ENCODE results near the gene PHF23. TPM values are rescaled to one million over a fixed set of nuclear protein-coding genes. Genes with fewer than 3 reads are reported as not detected.

Gene PHF23
- total and polyA plus RNA-seq, 9 of the 15 experiments (the other 6 are each of a cell fraction or from before 2014, with no cell fraction given): 7.4 to 87.5 (median 33.7) TPM

DNA sequence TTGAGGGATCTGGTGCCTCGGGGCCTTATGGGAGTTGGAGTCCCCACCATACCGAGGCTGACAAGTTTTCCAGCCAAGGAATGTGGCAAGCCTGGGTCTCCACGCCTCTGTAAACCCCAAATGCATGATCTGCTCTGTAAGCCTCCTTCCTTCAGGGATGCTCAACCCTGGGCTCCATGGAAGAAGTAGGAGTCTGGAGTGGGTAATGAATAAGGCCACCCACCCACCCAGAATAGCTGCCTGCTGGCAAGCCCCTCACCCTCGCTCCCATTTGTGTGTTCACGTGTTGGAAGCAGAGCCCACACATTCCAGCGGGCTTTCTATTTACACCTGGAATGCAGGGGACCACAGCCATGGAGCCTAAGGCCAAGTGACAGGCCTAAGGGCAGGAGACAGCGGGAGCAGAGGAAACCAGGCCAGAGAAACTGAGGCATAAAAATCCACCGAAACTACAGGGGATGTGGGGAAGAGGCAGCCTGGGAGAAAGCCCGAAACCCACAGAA is 24.1 kb downstream of the PHF23 start:
- Histone ChIP-seq H3K9me3 (replicated peaks; ENCODE audit: control insufficient read depth, insufficient read depth, low read depth, low read length) (no peaks in the 10 kb centered on the region), H3K79me2 (ENCODE audit: control insufficient read depth, insufficient read depth, low read length) (peaks cover 44% of the 10 kb centered on the region), H3K9ac (ENCODE audit: insufficient read depth in 1 of 2, low read depth in 2 of 2, low read length in 2 of 2) (peak overlapping the region; percentile 20 to 43; a peak in 2 of 4 replicates), H3K4me3 (peak overlapping the region; percentile 43; the same call in 1 of the 2 replicates), H3K27me3 (ENCODE audit: control insufficient read depth in 2 of 2, insufficient read depth in 2 of 2, low read length in 2 of 2) (no peaks in the 10 kb centered on the region), H3K36me3 (ENCODE audit: control insufficient read depth, insufficient read depth, low read length) (no peaks in the 10 kb centered on the region), H3K4me1 (replicated peaks in 1 of 2; ENCODE audit: control insufficient read depth in 2 of 2, insufficient read depth in 2 of 2, low read length in 2 of 2) (peaks cover 34 to 48% of the 10 kb centered on the region in 2 experiments), H3K27ac (ENCODE audit: extremely low read depth, low read depth, low read length) (peak overlapping the region; percentile 39), H4K20me1 (replicated peaks; ENCODE audit: control insufficient read depth, insufficient read depth, low read length) (no peaks in the 10 kb centered on the region; the same call in 1 of the 2 replicates), H3K4me2 (ENCODE audit: insufficient read depth, low read length) (peak overlapping the region; percentile 85), H2AFZ (ENCODE audit: low read depth, low read length) (peak overlapping the region; percentile 19; the same call in 1 of the 2 replicates), H3K9me1 (ENCODE audit: control insufficient read depth, insufficient read depth, low read length) (no peaks in the 10 kb centered on the region)
- peak; percentile 97 for FAIRE-seq
- no peak for ATAC-seq
- CTCF ChIA-PET (ENCODE audit: low intra/inter-chr PET ratio): no interaction called here
- WGBS (ENCODE audit: insufficient coverage, low coverage, missing lambda C conversion rate): 21% methylated on average over 9 of the region's 9 CpGs
- POLR2A ChIA-PET: interaction anchor here (1.3 kb wide), 1 partner anchor 28 kb away, joined by 3 read pairs; the partner anchor contains the start of gene GABARAP
- DNase-seq (ENCODE audit: extremely low read depth in 1 of 4, low spot score in 3 of 4): no peak
- in situ Hi-C loops (cut with MboI) (no loop called here), intact Hi-C loops (cut with micrococcal nuclease) (no loop called here)
- no TSS peak for BruUV-seq (replicated peaks)
- TF ChIP-seq, protein P1, sequence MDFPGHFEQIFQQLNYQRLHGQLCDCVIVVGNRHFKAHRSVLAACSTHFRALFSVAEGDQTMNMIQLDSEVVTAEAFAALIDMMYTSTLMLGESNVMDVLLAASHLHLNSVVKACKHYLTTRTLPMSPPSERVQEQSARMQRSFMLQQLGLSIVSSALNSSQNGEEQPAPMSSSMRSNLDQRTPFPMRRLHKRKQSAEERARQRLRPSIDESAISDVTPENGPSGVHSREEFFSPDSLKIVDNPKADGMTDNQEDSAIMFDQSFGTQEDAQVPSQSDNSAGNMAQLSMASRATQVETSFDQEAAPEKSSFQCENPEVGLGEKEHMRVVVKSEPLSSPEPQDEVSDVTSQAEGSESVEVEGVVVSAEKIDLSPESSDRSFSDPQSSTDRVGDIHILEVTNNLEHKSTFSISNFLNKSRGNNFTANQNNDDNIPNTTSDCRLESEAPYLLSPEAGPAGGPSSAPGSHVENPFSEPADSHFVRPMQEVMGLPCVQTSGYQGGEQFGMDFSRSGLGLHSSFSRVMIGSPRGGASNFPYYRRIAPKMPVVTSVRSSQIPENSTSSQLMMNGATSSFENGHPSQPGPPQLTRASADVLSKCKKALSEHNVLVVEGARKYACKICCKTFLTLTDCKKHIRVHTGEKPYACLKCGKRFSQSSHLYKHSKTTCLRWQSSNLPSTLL (IDR thresholded peaks at IDR 0.05): no peak
- 0 out of 4 replicates have a peak, but pooled peaks of 1 of the 2 experiments have one; percentile 3 for TF ChIP-seq MAZ (CRISPR knock-in tag; conservative IDR thresholded peaks at IDR 0.05 in 1 of 2, IDR thresholded peaks at IDR 0.05 in 1 of 2)
- TF ChIP-seq NEUROD1 (IDR thresholded peaks at IDR 0.05; ENCODE audit: borderline replicate concordance, low read depth, low read length, partially characterized antibody): no peak
- no peak for TF ChIP-seq TCF7L2 (IDR thresholded peaks at IDR 0.05; ENCODE audit: low read depth, low read length)
- no peak for TF ChIP-seq DPF2 (IDR thresholded peaks at IDR 0.05)
- TF ChIP-seq, protein P2, sequence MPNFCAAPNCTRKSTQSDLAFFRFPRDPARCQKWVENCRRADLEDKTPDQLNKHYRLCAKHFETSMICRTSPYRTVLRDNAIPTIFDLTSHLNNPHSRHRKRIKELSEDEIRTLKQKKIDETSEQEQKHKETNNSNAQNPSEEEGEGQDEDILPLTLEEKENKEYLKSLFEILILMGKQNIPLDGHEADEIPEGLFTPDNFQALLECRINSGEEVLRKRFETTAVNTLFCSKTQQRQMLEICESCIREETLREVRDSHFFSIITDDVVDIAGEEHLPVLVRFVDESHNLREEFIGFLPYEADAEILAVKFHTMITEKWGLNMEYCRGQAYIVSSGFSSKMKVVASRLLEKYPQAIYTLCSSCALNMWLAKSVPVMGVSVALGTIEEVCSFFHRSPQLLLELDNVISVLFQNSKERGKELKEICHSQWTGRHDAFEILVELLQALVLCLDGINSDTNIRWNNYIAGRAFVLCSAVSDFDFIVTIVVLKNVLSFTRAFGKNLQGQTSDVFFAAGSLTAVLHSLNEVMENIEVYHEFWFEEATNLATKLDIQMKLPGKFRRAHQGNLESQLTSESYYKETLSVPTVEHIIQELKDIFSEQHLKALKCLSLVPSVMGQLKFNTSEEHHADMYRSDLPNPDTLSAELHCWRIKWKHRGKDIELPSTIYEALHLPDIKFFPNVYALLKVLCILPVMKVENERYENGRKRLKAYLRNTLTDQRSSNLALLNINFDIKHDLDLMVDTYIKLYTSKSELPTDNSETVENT (CRISPR knock-in tag; IDR thresholded peaks at IDR 0.05): no peak
- TF ChIP-seq, protein P3, sequence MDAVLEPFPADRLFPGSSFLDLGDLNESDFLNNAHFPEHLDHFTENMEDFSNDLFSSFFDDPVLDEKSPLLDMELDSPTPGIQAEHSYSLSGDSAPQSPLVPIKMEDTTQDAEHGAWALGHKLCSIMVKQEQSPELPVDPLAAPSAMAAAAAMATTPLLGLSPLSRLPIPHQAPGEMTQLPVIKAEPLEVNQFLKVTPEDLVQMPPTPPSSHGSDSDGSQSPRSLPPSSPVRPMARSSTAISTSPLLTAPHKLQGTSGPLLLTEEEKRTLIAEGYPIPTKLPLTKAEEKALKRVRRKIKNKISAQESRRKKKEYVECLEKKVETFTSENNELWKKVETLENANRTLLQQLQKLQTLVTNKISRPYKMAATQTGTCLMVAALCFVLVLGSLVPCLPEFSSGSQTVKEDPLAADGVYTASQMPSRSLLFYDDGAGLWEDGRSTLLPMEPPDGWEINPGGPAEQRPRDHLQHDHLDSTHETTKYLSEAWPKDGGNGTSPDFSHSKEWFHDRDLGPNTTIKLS (IDR thresholded peaks at IDR 0.05; ENCODE audit: borderline replicate concordance, low read depth): peak; percentile 89
- no peak for TF ChIP-seq BCL6 (CRISPR knock-in tag; IDR thresholded peaks at IDR 0.05)
- no peak for TF ChIP-seq LARP7 (IDR thresholded peaks at IDR 0.05)
- TF ChIP-seq MBD2 (IDR thresholded peaks at IDR 0.05; ENCODE audit: borderline replicate concordance, low read depth): 0 out of 2 replicates have a peak, but pooled peaks have one; percentile 3
- no peak for TF ChIP-seq CBX5 (IDR thresholded peaks at IDR 0.05; ENCODE audit: borderline replicate concordance, low read depth)
- TF ChIP-seq, protein P4, sequence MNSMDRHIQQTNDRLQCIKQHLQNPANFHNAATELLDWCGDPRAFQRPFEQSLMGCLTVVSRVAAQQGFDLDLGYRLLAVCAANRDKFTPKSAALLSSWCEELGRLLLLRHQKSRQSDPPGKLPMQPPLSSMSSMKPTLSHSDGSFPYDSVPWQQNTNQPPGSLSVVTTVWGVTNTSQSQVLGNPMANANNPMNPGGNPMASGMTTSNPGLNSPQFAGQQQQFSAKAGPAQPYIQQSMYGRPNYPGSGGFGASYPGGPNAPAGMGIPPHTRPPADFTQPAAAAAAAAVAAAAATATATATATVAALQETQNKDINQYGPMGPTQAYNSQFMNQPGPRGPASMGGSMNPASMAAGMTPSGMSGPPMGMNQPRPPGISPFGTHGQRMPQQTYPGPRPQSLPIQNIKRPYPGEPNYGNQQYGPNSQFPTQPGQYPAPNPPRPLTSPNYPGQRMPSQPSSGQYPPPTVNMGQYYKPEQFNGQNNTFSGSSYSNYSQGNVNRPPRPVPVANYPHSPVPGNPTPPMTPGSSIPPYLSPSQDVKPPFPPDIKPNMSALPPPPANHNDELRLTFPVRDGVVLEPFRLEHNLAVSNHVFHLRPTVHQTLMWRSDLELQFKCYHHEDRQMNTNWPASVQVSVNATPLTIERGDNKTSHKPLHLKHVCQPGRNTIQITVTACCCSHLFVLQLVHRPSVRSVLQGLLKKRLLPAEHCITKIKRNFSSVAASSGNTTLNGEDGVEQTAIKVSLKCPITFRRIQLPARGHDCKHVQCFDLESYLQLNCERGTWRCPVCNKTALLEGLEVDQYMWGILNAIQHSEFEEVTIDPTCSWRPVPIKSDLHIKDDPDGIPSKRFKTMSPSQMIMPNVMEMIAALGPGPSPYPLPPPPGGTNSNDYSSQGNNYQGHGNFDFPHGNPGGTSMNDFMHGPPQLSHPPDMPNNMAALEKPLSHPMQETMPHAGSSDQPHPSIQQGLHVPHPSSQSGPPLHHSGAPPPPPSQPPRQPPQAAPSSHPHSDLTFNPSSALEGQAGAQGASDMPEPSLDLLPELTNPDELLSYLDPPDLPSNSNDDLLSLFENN (IDR thresholded peaks at IDR 0.05; ENCODE audit: low read depth in 2 of 2, low read length in 2 of 2): 0 out of 4 replicates have a peak, but pooled peaks of 1 of the 2 experiments have one; percentile 3

Data from K562 (cell line).